ENCODE data around the gene FAM169A. TPM values are rescaled to one million over a fixed set of nuclear protein-coding genes. Genes with fewer than 3 reads are reported as not detected.

FAM169A gene
- total RNA-seq, 1 experiment from 2014 or later, result 23.2 TPM

- no peak for TF ChIP-seq ELF1 (IDR thresholded peaks at IDR 0.05; ENCODE audit: borderline replicate concordance, low read depth)
- no peak for TF ChIP-seq ZBTB33 (IDR thresholded peaks at IDR 0.05; ENCODE audit: extremely low read depth, insufficient replicate concordance, low read length)
- TF ChIP-seq POLR2AphosphoS5 (IDR thresholded peaks at IDR 0.05; ENCODE audit: low read depth, low read length), result no peak
- TF ChIP-seq SIN3A (IDR thresholded peaks at IDR 0.05; ENCODE audit: low read depth), result no peak
- no peak for TF ChIP-seq RAD21 (IDR thresholded peaks at IDR 0.05; ENCODE audit: low read depth)
- no peak for TF ChIP-seq EGR1 (IDR thresholded peaks at IDR 0.05; ENCODE audit: low read depth)
- no peak for TF ChIP-seq YY1 (IDR thresholded peaks at IDR 0.05; ENCODE audit: extremely low read depth, insufficient replicate concordance, low read depth, low read length)
- TF ChIP-seq ZFX (IDR thresholded peaks at IDR 0.05), result no peak
These were observed 65.0 kb downstream of the FAM169A start (continued) for GRCh38 chr5:74801197-74801596.

GRCh38 chr5:74798977-74799911, 66.9 kb downstream of the FAM169A start:
- TF ChIP-seq ZFX (IDR thresholded peaks at IDR 0.05) (no peak), MAX (IDR thresholded peaks at IDR 0.05) (no peak), ATF3 (IDR thresholded peaks at IDR 0.05) (no peak), YY1 (IDR thresholded peaks at IDR 0.05; ENCODE audit: extremely low read depth, insufficient replicate concordance, low read depth, low read length) (no peak), ZBTB33 (IDR thresholded peaks at IDR 0.05; ENCODE audit: extremely low read depth, insufficient replicate concordance, low read length) (no peak), CBX3 (IDR thresholded peaks at IDR 0.05; ENCODE audit: low read depth) (no peak), ELF1 (IDR thresholded peaks at IDR 0.05; ENCODE audit: borderline replicate concordance, low read depth) (no peak), EZH2phosphoT487 (IDR thresholded peaks at IDR 0.05; ENCODE audit: borderline replicate concordance) (no peak), FOSL1 (IDR thresholded peaks at IDR 0.05; ENCODE audit: low read depth) (no peak; the same call in 1 of the 2 replicates), POLR2AphosphoS5 (IDR thresholded peaks at IDR 0.05; ENCODE audit: low read depth, low read length) (no peak)
- no TSS peak for BruUV-seq (replicated peaks)
- ChIA-PET POLR2A (interaction anchor here (1.3 kb wide), 1 partner anchor 32 kb away, joined by 3 read pairs; the partner anchor contains the start of genes GFM2 and NSA2), RAD21 (ENCODE audit: low non-redundant PET in 1 of 2, low total read pairs in 2 of 2, uncharacterized antibody in 2 of 2, unreplicated experiment in 2 of 2) (no interaction called here), CTCF (no interaction called here)
- H2AFZ ChIP-seq (ENCODE audit: low read depth, low read length, poor library complexity, severe bottlenecking), result no peak overlapping the region
- H3K4me3 ChIP-seq (replicated peaks in 1 of 2; ENCODE audit: low read depth in 1 of 2, low read length in 2 of 2), result no peak overlapping the region
- no peak overlapping the region for H3K4me2 ChIP-seq (ENCODE audit: low read length)
- H4K20me1 ChIP-seq (ENCODE audit: insufficient read depth), result no peaks in the 10 kb centered on the region
- H3K27me3 ChIP-seq (ENCODE audit: insufficient read depth, low read length), result no peaks in the 10 kb centered on the region
- H3K9me2 ChIP-seq (ENCODE audit: insufficient read depth), result no peaks in the 10 kb centered on the region
- H3K79me2 ChIP-seq (ENCODE audit: insufficient read depth, low read length), result no peaks in the 10 kb centered on the region
- intact Hi-C loops (cut with micrococcal nuclease), result no loop called here
- peaks cover 5 to 9% of the 10 kb centered on the region in 2 experiments; a peak in 3 of 4 replicates for H3K36me3 ChIP-seq (ENCODE audit: control insufficient read depth in 1 of 2, insufficient read depth in 2 of 2, low read length in 2 of 2)
- H3K9ac ChIP-seq (ENCODE audit: low read length), result no peak overlapping the region
- DNase-seq (ENCODE audit: low read depth, low spot score) (no peak), ATAC-seq (no peak; the same call in 1 of the 2 replicates)
- no peaks in the 10 kb centered on the region for H3K9me3 ChIP-seq (ENCODE audit: control insufficient read depth in 1 of 2, insufficient read depth in 1 of 2, low read depth in 1 of 2, low read length in 2 of 2)
- H3K4me1 ChIP-seq (ENCODE audit: control insufficient read depth in 1 of 2, insufficient read depth in 2 of 2, low read length in 2 of 2), result peaks cover 0 to 12% of the 10 kb centered on the region in 2 experiments; a peak in 2 of 4 replicates
- no peak overlapping the region for H3K27ac ChIP-seq (ENCODE audit: low read depth, low read length)
